Globus pallidus (tissue), 1 donor: ENCODE results near the gene ZFP36L1.

Experiments
- DNase-seq: peaks from one replicate; pipeline ENCODE4 v3.0.0-alpha.2; 2015; ENCODE audit warnings: low spot score

ZFP36L1 gene

GRCh38 chr14:68816183-68816942 lies 23.5 kb upstream of the ZFP36L1 start:
- peak; percentile 85 for DNase-seq

- no peak for DNase-seq
These were observed 22.7 kb upstream of the ZFP36L1 start for GRCh38 chr14:68815298-68816182.

- DNase-seq: peak; percentile 53
These were observed 21.9 kb upstream of the ZFP36L1 start for GRCh38 chr14:68814539-68815297.

GRCh38 chr14:68814238-68814538 lies 21.3 kb upstream of the ZFP36L1 start:
- no peak for DNase-seq

GRCh38 chr14:68813318-68813838 lies 20.5 kb upstream of the ZFP36L1 start:
- no peak for DNase-seq

- DNase-seq: no peak
These were observed 18.3 kb upstream of the ZFP36L1 start for GRCh38 chr14:68811171-68811570.

- DNase-seq: no peak
These were observed 17.6 kb upstream of the ZFP36L1 start for GRCh38 chr14:68810173-68811153.

- no peak for DNase-seq
These were observed 16.7 kb upstream of the ZFP36L1 start for GRCh38 chr14:68809524-68809923.

- DNase-seq: no peak
These were observed 16.0 kb upstream of the ZFP36L1 start for GRCh38 chr14:68808696-68809480.

GRCh38 chr14:68807987-68808386 lies 15.1 kb upstream of the ZFP36L1 start:
- DNase-seq: no peak

- DNase-seq: peak; percentile 62
These were observed 14.3 kb upstream of the ZFP36L1 start for GRCh38 chr14:68807148-68807600.

- DNase-seq: no peak
These were observed 13.8 kb upstream of the ZFP36L1 start for GRCh38 chr14:68806526-68807147.

GRCh38 chr14:68805414-68805813 lies 12.5 kb upstream of the ZFP36L1 start:
- DNase-seq: no peak

- DNase-seq: no peak
These were observed 8.8 kb upstream of the ZFP36L1 start for GRCh38 chr14:68801631-68802030.

GRCh38 chr14:68800953-68801352 lies 8.1 kb upstream of the ZFP36L1 start:
- no peak for DNase-seq

GRCh38 chr14:68800390-68800789 lies 7.5 kb upstream of the ZFP36L1 start:
- DNase-seq: no peak

GRCh38 chr14:68798621-68799020 lies 5.8 kb upstream of the ZFP36L1 start:
- no peak for DNase-seq

GRCh38 chr14:68797121-68797670 lies 4.3 kb upstream of the ZFP36L1 start:
- no peak for DNase-seq

GRCh38 chr14:68796418-68797101 lies 3.7 kb upstream of the ZFP36L1 start:
- DNase-seq: no peak
